ENCODE measurements around the gene TMEM203. TPM values are rescaled to one million over a fixed set of nuclear protein-coding genes. Genes with fewer than 3 reads are reported as not detected.

TMEM203 gene
- total and polyA plus RNA-seq, 4 donors = 19.9 to 27.5 (median 21.5) TPM

- 87% methylated on average over 24 of the region's 24 CpGs for WGBS
- Histone ChIP-seq H3K9ac (ENCODE audit: low read depth in 1 of 2, low read length in 2 of 2) (no peak overlapping the region), H3K27me3 (ENCODE audit: control insufficient read depth in 4 of 4, insufficient read depth in 4 of 4, low read length in 3 of 4) (no peaks in the 10 kb centered on the region), H3K4me1 (ENCODE audit: control insufficient read depth in 4 of 4, insufficient read depth in 4 of 4, low read length in 3 of 4) (peaks cover 5 to 14% (median 8%) of the 10 kb centered on the region in 4 donors), H3K9me3 (ENCODE audit: control insufficient read depth in 4 of 4, low read length in 3 of 4) (no peaks in the 10 kb centered on the region), H3K4me3 (ENCODE audit: low read depth in 1 of 3, low read length in 3 of 3) (no peak overlapping the region), H3K36me3 (ENCODE audit: control insufficient read depth in 4 of 4, insufficient read depth in 3 of 4, low read depth in 1 of 4, low read length in 3 of 4) (no peaks in the 10 kb centered on the region), H3K27ac (ENCODE audit: low read depth in 1 of 2, low read length in 2 of 2) (no peak overlapping the region)
- no peak for TF ChIP-seq FOXA1 (IDR thresholded peaks at IDR 0.05)
- no peak for TF ChIP-seq JUND (IDR thresholded peaks at IDR 0.05)
- TF ChIP-seq HNF4G (IDR thresholded peaks at IDR 0.05) = no peak
- no peak for TF ChIP-seq REST (IDR thresholded peaks at IDR 0.05)
- no peak for TF ChIP-seq GABPA (IDR thresholded peaks at IDR 0.05 in 1 of 2, conservative IDR thresholded peaks at IDR 0.05 in 1 of 2)
- TF ChIP-seq RAD21 (IDR thresholded peaks at IDR 0.05) = no peak
- no peak for TF ChIP-seq RXRA (IDR thresholded peaks at IDR 0.05)
- TF ChIP-seq NR2F2 (IDR thresholded peaks at IDR 0.05) = no peak
- no peak for TF ChIP-seq HNF4A (conservative IDR thresholded peaks at IDR 0.05)
- no peak for TF ChIP-seq ZBTB33 (IDR thresholded peaks at IDR 0.05)
- no peak for TF ChIP-seq YY1 (IDR thresholded peaks at IDR 0.05)
- no peak for TF ChIP-seq FOXA2 (IDR thresholded peaks at IDR 0.05)
- TF ChIP-seq TAF1 (conservative IDR thresholded peaks at IDR 0.05) = no peak
- TF ChIP-seq CTCF (IDR thresholded peaks at IDR 0.05; ENCODE audit: low read depth, low read length, missing input control) = no peak
- no peak for TF ChIP-seq MAX (IDR thresholded peaks at IDR 0.05)
- TF ChIP-seq SP1 (IDR thresholded peaks at IDR 0.05) = no peak
- no peak for TF ChIP-seq ATF3 (IDR thresholded peaks at IDR 0.05)
- no peak for TF ChIP-seq EGR1 (IDR thresholded peaks at IDR 0.05; ENCODE audit: low read depth in 2 of 2)
- DNase-seq (ENCODE audit: low spot score) = no peak
These were observed 27.1 kb upstream of the TMEM203 start for GRCh38 chr9:137232510-137232909.
